ENCODE data around the gene TRIM31.
"Not testable (repeated sequence)": the region's sequence is repeated elsewhere in the genome, so short reads cannot be mapped to it uniquely, and the experiment has no call there.

Gene TRIM31

GRCh38 chr6:30149234-30149633 is 36.3 kb upstream of the TRIM31 start:
- no peak for DNase-seq

GRCh38 chr6:30147096-30147495 is 34.2 kb upstream of the TRIM31 start:
- no peak for DNase-seq

GRCh38 chr6:30145818-30146217 is 32.9 kb upstream of the TRIM31 start:
- DNase-seq, result no peak

GRCh38 chr6:30144811-30145210 is 31.9 kb upstream of the TRIM31 start:
- no peak for DNase-seq

- DNase-seq, result no peak
Measured at GRCh38 chr6:30143780-30144179, 30.9 kb upstream of the TRIM31 start.

- no peak for DNase-seq
Measured at GRCh38 chr6:30142665-30143064, 29.8 kb upstream of the TRIM31 start.

GRCh38 chr6:30140240-30140639 is 27.4 kb upstream of the TRIM31 start:
- not testable (repeated sequence) for DNase-seq

GRCh38 chr6:30136570-30137286 is 23.8 kb upstream of the TRIM31 start:
- no peak for DNase-seq

- no peak for DNase-seq
Measured at GRCh38 chr6:30135757-30136156, 22.9 kb upstream of the TRIM31 start, which contains the start of gene TRIM40. Gene TRIM40, plus strand, starts transcription at chr6:30136140. Its CDS starts 897 bp downstream, at chr6:30137037.

GRCh38 chr6:30135147-30135546 is 22.3 kb upstream of the TRIM31 start:
- no peak for DNase-seq

- no peak for DNase-seq
Measured at GRCh38 chr6:30131947-30132497, 19.1 kb upstream of the TRIM31 start.

GRCh38 chr6:30130887-30131862 is 18.3 kb upstream of the TRIM31 start:
- DNase-seq, result peak; percentile 59

GRCh38 chr6:30130179-30130679 is 17.3 kb upstream of the TRIM31 start:
- no peak for DNase-seq

GRCh38 chr6:30129265-30130178 is 16.6 kb upstream of the TRIM31 start:
- DNase-seq, result no peak

GRCh38 chr6:30127238-30128093 is 14.6 kb upstream of the TRIM31 start:
- no peak for DNase-seq

- DNase-seq, result no peak
Measured at GRCh38 chr6:30122515-30122914, 9.6 kb upstream of the TRIM31 start.

GRCh38 chr6:30121446-30122366 is 8.8 kb upstream of the TRIM31 start:
- DNase-seq, result no peak

GRCh38 chr6:30118691-30119090 is 5.8 kb upstream of the TRIM31 start:
- DNase-seq, result not testable (repeated sequence)

GRCh38 chr6:30116724-30117123 is 3.8 kb upstream of the TRIM31 start:
- no peak for DNase-seq

GRCh38 chr6:30113841-30114240 is 951 bp upstream of the TRIM31 start:
- DNase-seq, result no peak
